ENCODE results near the gene GARIN5A.

- TF ChIP-seq CTCF (IDR thresholded peaks at IDR 0.05 in 8 of 11, conservative IDR thresholded peaks at IDR 0.05 in 3 of 11), result no peak
- TF ChIP-seq POLR2A (IDR thresholded peaks at IDR 0.05), result no peak
- TF ChIP-seq POLR2AphosphoS5 (IDR thresholded peaks at IDR 0.05), result no peak
These were observed 24.1 kb upstream of the GARIN5A start for GRCh38 chr19:50500753-50501151.
